ENCODE measurements around the gene MELTF. TPM values are rescaled to one million over a fixed set of nuclear protein-coding genes. Genes with fewer than 3 reads are reported as not detected.

The MELTF gene
- total RNA-seq, 1 experiment from 2014 or later = 18.7 TPM

DNA sequence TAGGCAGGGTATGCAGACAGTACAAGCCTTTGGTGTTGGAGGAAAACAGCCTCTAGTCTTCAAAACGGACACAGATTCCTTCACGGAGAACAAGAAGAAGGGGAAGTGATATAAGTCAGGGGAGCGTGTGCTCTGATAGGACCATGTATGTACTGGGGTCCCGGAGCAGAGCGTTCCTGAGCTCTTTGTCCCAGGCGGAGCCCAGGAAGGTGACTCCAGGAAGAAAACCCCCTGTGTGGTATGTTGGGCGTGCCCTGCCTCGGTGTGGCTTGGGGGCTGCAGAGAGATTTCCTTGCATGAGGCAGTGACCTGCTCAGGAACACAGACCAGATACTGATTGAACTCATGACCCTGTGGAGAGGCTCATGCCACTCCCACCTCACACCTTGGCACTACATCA is 21.7 kb downstream of the MELTF start:
- ChIA-PET CTCF (no interaction called here), POLR2A (interaction anchor here (0.6 kb wide), 1 partner anchor 464 kb away, joined by 3 read pairs; no protein-coding TSS in a partner anchor)
- ATAC-seq = no peak
- no peaks in the 10 kb centered on the region for H3K36me3 ChIP-seq (ENCODE audit: control insufficient read depth, insufficient read depth, low read length)
- H3K27ac ChIP-seq (ENCODE audit: low read length) = no peak overlapping the region
- no peak overlapping the region for H3K4me3 ChIP-seq (ENCODE audit: low read depth in 2 of 2, low read length in 2 of 2)
- no peaks in the 10 kb centered on the region for H3K9me3 ChIP-seq (ENCODE audit: control insufficient read depth, insufficient read depth, low read depth, low read length)
- H3K4me1 ChIP-seq (ENCODE audit: control insufficient read depth, insufficient read depth, low read length) = peaks cover 4% of the 10 kb centered on the region; the same call in 1 of the 2 replicates
- BruUV-seq (replicated peaks) = no TSS peak
- DNase-seq (ENCODE audit: low read depth, low spot score) = no peak
- in situ Hi-C loops (cut with HindIII; ENCODE audit: low pct_unique_long_range_greater_than_20kb, low sequenced_read_pairs) = no loop called here
- no peaks in the 10 kb centered on the region for H3K27me3 ChIP-seq (ENCODE audit: control insufficient read depth, insufficient read depth, low read length)
- TF ChIP-seq SIN3A (IDR thresholded peaks at IDR 0.05; ENCODE audit: borderline replicate concordance, insufficient read depth, low read depth, low read length) = no peak
- intact Hi-C loops (cut with micrococcal nuclease; ENCODE audit: unreplicated experiment) = no loop called here

DNA sequence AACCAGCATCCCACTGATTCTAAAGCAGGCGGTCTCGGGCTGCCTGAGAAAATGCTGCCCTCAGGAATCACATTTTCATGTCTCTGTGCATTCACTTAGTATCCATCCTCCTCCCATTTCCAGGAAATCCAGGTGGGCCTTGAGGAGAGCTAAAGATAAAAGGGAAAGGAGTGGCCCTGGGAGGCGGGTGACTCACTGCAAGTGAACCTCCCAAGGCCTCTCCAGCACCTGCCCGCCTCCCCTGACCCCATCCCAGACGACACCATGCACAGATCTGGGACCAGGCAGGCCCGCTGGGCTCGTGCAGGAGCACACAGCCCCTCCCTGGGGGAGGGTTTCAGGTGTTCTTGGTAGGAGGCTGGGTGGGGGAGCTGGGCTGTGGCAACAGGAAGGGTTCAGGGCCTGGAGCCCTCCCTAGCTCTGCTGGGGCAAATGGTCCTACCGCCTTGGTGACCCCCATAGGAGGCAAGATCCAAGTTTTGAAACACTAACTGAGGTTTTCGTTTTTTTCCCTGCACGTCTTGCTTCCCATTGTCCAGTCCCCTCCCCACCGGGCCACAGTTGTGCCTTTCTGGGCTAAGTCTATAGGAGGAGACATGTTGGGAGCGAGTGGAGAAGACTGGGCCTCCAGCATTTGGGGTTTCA is 22.2 kb downstream of the MELTF start:
- no peak for TF ChIP-seq POLR2AphosphoS5 (IDR thresholded peaks at IDR 0.05; ENCODE audit: low read depth, low read length)
- TF ChIP-seq, protein P1, sequence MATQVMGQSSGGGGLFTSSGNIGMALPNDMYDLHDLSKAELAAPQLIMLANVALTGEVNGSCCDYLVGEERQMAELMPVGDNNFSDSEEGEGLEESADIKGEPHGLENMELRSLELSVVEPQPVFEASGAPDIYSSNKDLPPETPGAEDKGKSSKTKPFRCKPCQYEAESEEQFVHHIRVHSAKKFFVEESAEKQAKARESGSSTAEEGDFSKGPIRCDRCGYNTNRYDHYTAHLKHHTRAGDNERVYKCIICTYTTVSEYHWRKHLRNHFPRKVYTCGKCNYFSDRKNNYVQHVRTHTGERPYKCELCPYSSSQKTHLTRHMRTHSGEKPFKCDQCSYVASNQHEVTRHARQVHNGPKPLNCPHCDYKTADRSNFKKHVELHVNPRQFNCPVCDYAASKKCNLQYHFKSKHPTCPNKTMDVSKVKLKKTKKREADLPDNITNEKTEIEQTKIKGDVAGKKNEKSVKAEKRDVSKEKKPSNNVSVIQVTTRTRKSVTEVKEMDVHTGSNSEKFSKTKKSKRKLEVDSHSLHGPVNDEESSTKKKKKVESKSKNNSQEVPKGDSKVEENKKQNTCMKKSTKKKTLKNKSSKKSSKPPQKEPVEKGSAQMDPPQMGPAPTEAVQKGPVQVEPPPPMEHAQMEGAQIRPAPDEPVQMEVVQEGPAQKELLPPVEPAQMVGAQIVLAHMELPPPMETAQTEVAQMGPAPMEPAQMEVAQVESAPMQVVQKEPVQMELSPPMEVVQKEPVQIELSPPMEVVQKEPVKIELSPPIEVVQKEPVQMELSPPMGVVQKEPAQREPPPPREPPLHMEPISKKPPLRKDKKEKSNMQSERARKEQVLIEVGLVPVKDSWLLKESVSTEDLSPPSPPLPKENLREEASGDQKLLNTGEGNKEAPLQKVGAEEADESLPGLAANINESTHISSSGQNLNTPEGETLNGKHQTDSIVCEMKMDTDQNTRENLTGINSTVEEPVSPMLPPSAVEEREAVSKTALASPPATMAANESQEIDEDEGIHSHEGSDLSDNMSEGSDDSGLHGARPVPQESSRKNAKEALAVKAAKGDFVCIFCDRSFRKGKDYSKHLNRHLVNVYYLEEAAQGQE (IDR thresholded peaks at IDR 0.05; ENCODE audit: insufficient read depth in 1 of 2, low read depth in 2 of 2, low read length in 1 of 2) = no peak
- TF ChIP-seq, protein P2, sequence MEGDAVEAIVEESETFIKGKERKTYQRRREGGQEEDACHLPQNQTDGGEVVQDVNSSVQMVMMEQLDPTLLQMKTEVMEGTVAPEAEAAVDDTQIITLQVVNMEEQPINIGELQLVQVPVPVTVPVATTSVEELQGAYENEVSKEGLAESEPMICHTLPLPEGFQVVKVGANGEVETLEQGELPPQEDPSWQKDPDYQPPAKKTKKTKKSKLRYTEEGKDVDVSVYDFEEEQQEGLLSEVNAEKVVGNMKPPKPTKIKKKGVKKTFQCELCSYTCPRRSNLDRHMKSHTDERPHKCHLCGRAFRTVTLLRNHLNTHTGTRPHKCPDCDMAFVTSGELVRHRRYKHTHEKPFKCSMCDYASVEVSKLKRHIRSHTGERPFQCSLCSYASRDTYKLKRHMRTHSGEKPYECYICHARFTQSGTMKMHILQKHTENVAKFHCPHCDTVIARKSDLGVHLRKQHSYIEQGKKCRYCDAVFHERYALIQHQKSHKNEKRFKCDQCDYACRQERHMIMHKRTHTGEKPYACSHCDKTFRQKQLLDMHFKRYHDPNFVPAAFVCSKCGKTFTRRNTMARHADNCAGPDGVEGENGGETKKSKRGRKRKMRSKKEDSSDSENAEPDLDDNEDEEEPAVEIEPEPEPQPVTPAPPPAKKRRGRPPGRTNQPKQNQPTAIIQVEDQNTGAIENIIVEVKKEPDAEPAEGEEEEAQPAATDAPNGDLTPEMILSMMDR (IDR thresholded peaks at IDR 0.05) = no peak
- no peak for TF ChIP-seq SIN3A (IDR thresholded peaks at IDR 0.05; ENCODE audit: borderline replicate concordance, insufficient read depth, low read depth, low read length)
- TF ChIP-seq TCF7L2 (IDR thresholded peaks at IDR 0.05; ENCODE audit: low read depth, low read length) = no peak
- BruUV-seq (replicated peaks) = no TSS peak
- DNase-seq (ENCODE audit: low read depth, low spot score) (no peak), ATAC-seq (no peak)
- no peaks in the 10 kb centered on the region for H3K36me3 ChIP-seq (ENCODE audit: control insufficient read depth, insufficient read depth, low read length)
- H3K4me3 ChIP-seq (ENCODE audit: low read depth in 2 of 2, low read length in 2 of 2) = no peak overlapping the region
- H3K4me1 ChIP-seq (ENCODE audit: control insufficient read depth, insufficient read depth, low read length) = peaks cover 4% of the 10 kb centered on the region
- in situ Hi-C loops (cut with HindIII; ENCODE audit: low pct_unique_long_range_greater_than_20kb, low sequenced_read_pairs) (no loop called here), intact Hi-C loops (cut with micrococcal nuclease; ENCODE audit: unreplicated experiment) (no loop called here)
- no peaks in the 10 kb centered on the region for H3K9me3 ChIP-seq (ENCODE audit: control insufficient read depth, insufficient read depth, low read depth, low read length)
- H3K27me3 ChIP-seq (ENCODE audit: control insufficient read depth, insufficient read depth, low read length) = no peaks in the 10 kb centered on the region
- no peak overlapping the region for H3K27ac ChIP-seq (ENCODE audit: low read length)
- CTCF ChIA-PET = interaction anchor here (0.5 kb wide), 1 partner anchor 755 kb away, joined by 4 read pairs; no protein-coding TSS in a partner anchor
- POLR2A ChIA-PET = interaction anchor here (0.6 kb wide), 1 partner anchor 463 kb away, joined by 3 read pairs; no protein-coding TSS in a partner anchor

DNA sequence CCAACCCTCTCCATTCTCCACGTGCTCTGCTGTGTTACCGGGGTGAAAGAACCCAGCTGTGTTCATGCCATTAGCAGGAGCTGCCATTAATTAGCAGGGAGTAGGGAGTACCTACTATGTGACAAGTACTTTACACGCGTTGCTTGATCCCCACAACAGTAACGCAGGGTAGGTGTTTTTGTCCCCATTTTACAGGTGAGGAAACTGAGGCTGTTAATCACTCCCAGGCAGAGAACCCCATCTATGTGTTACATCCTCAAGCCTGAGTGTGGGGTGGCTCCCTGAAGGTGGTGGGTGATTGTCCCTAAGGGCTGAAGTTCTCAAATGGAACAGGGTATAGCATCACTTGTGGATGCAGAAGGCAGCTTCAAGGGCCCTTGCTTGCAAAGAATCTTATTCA is 22.8 kb downstream of the MELTF start:
- ChIA-PET POLR2A (no interaction called here), CTCF (interaction anchor here (0.5 kb wide), 1 partner anchor 754 kb away, joined by 4 read pairs; no protein-coding TSS in a partner anchor)
- ATAC-seq = no peak
- Histone ChIP-seq H3K4me1 (ENCODE audit: control insufficient read depth, insufficient read depth, low read length) (peaks cover 10% of the 10 kb centered on the region), H3K4me3 (ENCODE audit: low read depth in 2 of 2, low read length in 2 of 2) (no peak overlapping the region), H3K36me3 (ENCODE audit: control insufficient read depth, insufficient read depth, low read length) (no peaks in the 10 kb centered on the region), H3K9me3 (ENCODE audit: control insufficient read depth, insufficient read depth, low read depth, low read length) (no peaks in the 10 kb centered on the region), H3K27ac (ENCODE audit: low read length) (no peak overlapping the region), H3K27me3 (ENCODE audit: control insufficient read depth, insufficient read depth, low read length) (no peaks in the 10 kb centered on the region)
- DNase-seq (ENCODE audit: low read depth, low spot score) = no peak
- no TSS peak for BruUV-seq (replicated peaks)
- TF ChIP-seq TCF7L2 (IDR thresholded peaks at IDR 0.05; ENCODE audit: low read depth, low read length) = no peak
- no peak for TF ChIP-seq SIN3A (IDR thresholded peaks at IDR 0.05; ENCODE audit: borderline replicate concordance, insufficient read depth, low read depth, low read length)
- TF ChIP-seq, protein P1 (IDR thresholded peaks at IDR 0.05; ENCODE audit: insufficient read depth in 1 of 2, low read depth in 2 of 2, low read length in 1 of 2) = no peak
- TF ChIP-seq, protein P2 (IDR thresholded peaks at IDR 0.05) = no peak
- TF ChIP-seq POLR2AphosphoS5 (IDR thresholded peaks at IDR 0.05; ENCODE audit: low read depth, low read length) = no peak
- intact Hi-C loops (cut with micrococcal nuclease; ENCODE audit: unreplicated experiment) = no loop called here
- in situ Hi-C loops (cut with HindIII; ENCODE audit: low pct_unique_long_range_greater_than_20kb, low sequenced_read_pairs) = no loop called here

Measured in Panc1 (cell line).